GM12878 (cell line): ENCODE measurements around the gene ITPR2. TPM values are rescaled to one million over a fixed set of nuclear protein-coding genes. Genes with fewer than 3 reads are reported as not detected.

Experiments used
- ATAC-seq: fragments of 200-7000 bp; cut with Tn5 transposase; 3 replicates; pipeline ENCODE4 v1.9.1; 2020; ENCODE audit warnings: mild to moderate bottlenecking, moderate library complexity
- BruUV-seq: library from RNA; stranded (reverse); fragments of 400-500 nt; replicated peaks from 2 replicates; lab custom pipeline; 2021; lab: Mats Ljungman, UMichigan
- CTCF ChIA-PET: fragments of 300-600 bp; sonication (Branson Sonifier 250); formaldehyde crosslinking; extraction: SDS; loops from one replicate; lab custom pipeline; 2021; ENCODE audit warnings: inconsistent platforms; lab: Yijun Ruan, JAX
- POLR2A ChIA-PET: fragments of 350-600 bp; formaldehyde crosslinking; extraction: SDS; loops from one replicate; lab custom pipeline; 2021; ENCODE audit warnings: inconsistent platforms; lab: Charles Lee
- RAD21 ChIA-PET: fragments of 300-600 bp; sonication (Branson Sonifier 250); formaldehyde crosslinking; loops from one replicate; lab custom pipeline; 2023; ENCODE audit warnings: antibody characterized with exemption; ENCODE audit not compliant: unreplicated experiment; lab: Charles Lee
- SMC1A ChIA-PET: fragments of 300-600 bp; sonication (Branson Sonifier 250); formaldehyde crosslinking; loops from one replicate; lab custom pipeline; 2023; ENCODE audit not compliant: unreplicated experiment, uncharacterized antibody; lab: Charles Lee
- DNase-seq: peaks from one replicate; pipeline ENCODE4 v3.0.0-alpha.2; 2011; ENCODE audit warnings: low read depth, low spot score
- FAIRE-seq: peaks from 3 replicates; lab custom pipeline; 2011; peaks lifted over from hg19 to GRCh38; lab: Jason Lieb, UNC
- H2AFZ ChIP-seq: 2 replicates; pipeline ENCODE4 v1.6.0; 2011; ENCODE audit warnings: low read depth, low read length, control low read depth; ENCODE audit not compliant: control insufficient read depth
- H3K27ac ChIP-seq: 2 replicates; pipeline ENCODE4 v1.5.1; 2011; ENCODE audit warnings: control low read depth; ENCODE audit not compliant: control insufficient read depth, insufficient read depth
- H3K27me3 ChIP-seq, 2 experiments: replicated peaks in 1 of 2; 2 replicates each; pipeline versions ENCODE4 v1.6.0 to v1.6.1; 2011; ENCODE audit warnings: low read length in 1 of 2; ENCODE audit not compliant: control insufficient read depth in 2 of 2, insufficient read depth in 2 of 2
- H3K36me3 ChIP-seq, 2 experiments: 2 replicates each; pipeline ENCODE4 v1.5.1; 2011; ENCODE audit warnings: low read length in 1 of 2; ENCODE audit not compliant: control insufficient read depth in 2 of 2, insufficient read depth in 2 of 2
- H3K4me1 ChIP-seq: 2 replicates; pipeline ENCODE4 v1.6.1; 2011; ENCODE audit warnings: mild to moderate bottlenecking, low read length, moderate library complexity, mixed read lengths; ENCODE audit not compliant: control insufficient read depth, insufficient read depth
- H3K4me2 ChIP-seq: 2 replicates; pipeline ENCODE4 v1.6.0; 2011; ENCODE audit warnings: control low read depth; ENCODE audit not compliant: control insufficient read depth, insufficient read depth
- H3K4me3 ChIP-seq: fragments of 200-600 bp; sonication (generic); 2 replicates; pipeline ENCODE4 v1.5.1; 2016
- H3K79me2 ChIP-seq: 2 replicates; pipeline ENCODE4 v1.6.0; 2011; ENCODE audit warnings: low read length; ENCODE audit not compliant: control insufficient read depth, insufficient read depth
- H3K9ac ChIP-seq: 2 replicates; pipeline ENCODE4 v1.8.0; 2011; ENCODE audit warnings: low read length, control low read depth, mixed read lengths; ENCODE audit not compliant: control insufficient read depth, insufficient read depth
- H3K9me3 ChIP-seq: replicated peaks from 3 replicates; pipeline ENCODE4 v1.5.1; 2011; ENCODE audit warnings: mild to moderate bottlenecking, low read length; ENCODE audit not compliant: control insufficient read depth, insufficient read depth
- H4K20me1 ChIP-seq: 2 replicates; pipeline ENCODE4 v1.6.0; 2011; ENCODE audit not compliant: control insufficient read depth, insufficient read depth
- CREB1 ChIP-seq: IDR thresholded peaks from 2 replicates; pipeline ENCODE4 v1.6.1; 2012; ENCODE audit warnings: low read depth, mild to moderate bottlenecking, inconsistent platforms
- ESRRA ChIP-seq: IDR thresholded peaks from 2 replicates; pipeline ENCODE4 v1.6.1; 2012; ENCODE audit warnings: mild to moderate bottlenecking, low read length, improper control_type of control experiment
- EZH2 ChIP-seq: IDR thresholded peaks from 2 replicates; pipeline ENCODE4 v1.6.1; 2012; ENCODE audit warnings: low read depth, mild to moderate bottlenecking, control low read depth, inconsistent platforms, low read length, borderline replicate concordance; ENCODE audit not compliant: control insufficient read depth
- JUNB ChIP-seq: IDR thresholded peaks from 2 replicates; pipeline ENCODE4 v1.6.1; 2016; ENCODE audit warnings: antibody characterized with exemption, mild to moderate bottlenecking
- RFX5 ChIP-seq: IDR thresholded peaks from 2 replicates; pipeline ENCODE4 v1.6.1; 2011; ENCODE audit warnings: low read depth, low read length, improper control_type of control experiment
- SUPT20H ChIP-seq: IDR thresholded peaks from 2 replicates; pipeline ENCODE4 v1.6.1; 2011; ENCODE audit warnings: low read depth, mild to moderate bottlenecking, low read length, moderate library complexity, borderline replicate concordance; ENCODE audit not compliant: control insufficient read depth
- TAF1 ChIP-seq: IDR thresholded peaks from 2 replicates; pipeline ENCODE4 v1.6.1; 2011; ENCODE audit warnings: mild to moderate bottlenecking, low read depth, low read length, borderline replicate concordance
- TCF12 ChIP-seq: IDR thresholded peaks from 2 replicates; pipeline ENCODE4 v1.6.1; 2011; ENCODE audit warnings: low read depth, mild to moderate bottlenecking, low read length
- ZNF384 ChIP-seq: IDR thresholded peaks from 2 replicates; pipeline ENCODE4 v1.6.1; 2012; ENCODE audit warnings: low read depth, mild to moderate bottlenecking, low read length, improper control_type of control experiment, borderline replicate concordance
- WGBS: methylation state at CpG from one replicate; pipeline ENCODE4 v1.1.6; 2016; ENCODE audit warnings: low lambda C conversion rate; ENCODE audit not compliant: insufficient replicate concordance, insufficient coverage; ENCODE audit errors: missing lambda C conversion rate; 5-methylcytosine and 5-hydroxymethylcytosine counted together
- in situ Hi-C: fragments of 300-500 bp; cut with MboI; formaldehyde crosslinking; loops from 9 replicates; pipeline ENCODE4 v1.14.3; 2018; ENCODE audit warnings: mixed read lengths
- intact Hi-C: fragments of 100-400 bp; cut with micrococcal nuclease; formaldehyde crosslinking; loops from one replicate; pipeline ENCODE4 v1.14.2; 2022; ENCODE audit not compliant: unreplicated experiment
- polyA plus RNA-seq, 11 experiments: library from polyadenylated mRNA; depleted of rRNA in 4 of 11; unstranded in 6 of 11; stranded (reverse) in 5 of 11; fragments of >200 nt; fragmentation: Nextera tagmentation in 4 of 11; fragmentation: Illumina TruSeq in 1 of 11; extraction: Ambion mirVana in 4 of 11; extraction: Trizol in 1 of 11; gene quantifications; 1 replicate in 1 of 11; 2 replicates in 10 of 11; pipeline versions ENCODE4 v1.2.1 to v1.2.3, GENCODE V29; 2011 to 2016; ENCODE audit warnings: inconsistent platforms in 2 of 11, missing spikeins in 2 of 11, low read depth in 1 of 11
- total RNA-seq, 4 experiments: library from RNA; depleted of rRNA in 3 of 4; stranded (reverse); fragments of >200 nt in 3 of 4; fragmentation: Illumina TruSeq in 1 of 4; extraction: Trizol in 1 of 4; gene quantifications; 2 replicates each; pipeline versions ENCODE4 v1.2.1 to v1.2.3, GENCODE V29; 2013 to 2021
- TF ChIP-seq, protein P1 (sequence below): fragments of 450-650 bp; IDR thresholded peaks from 2 replicates; pipeline ENCODE4 v1.6.1; 2017; ENCODE audit warnings: mild to moderate bottlenecking, moderate library complexity
- TF ChIP-seq, protein P2 (sequence below): IDR thresholded peaks from 2 replicates; pipeline ENCODE4 v1.6.1; 2011; ENCODE audit warnings: mild to moderate bottlenecking, low read depth, low read length, moderate library complexity; ENCODE audit not compliant: insufficient replicate concordance
- TF ChIP-seq, protein P3 (sequence below): fragments of 450-650 bp; IDR thresholded peaks from 2 replicates; pipeline ENCODE4 v1.6.1; 2017; ENCODE audit warnings: mild to moderate bottlenecking, moderate library complexity

Gene ITPR2
- total and polyA plus RNA-seq, 10 of the 15 experiments (the other 5 are each of a cell fraction or from before 2014, with no cell fraction given), result 7.5 to 76.2 (median 47.1) TPM

DNA sequence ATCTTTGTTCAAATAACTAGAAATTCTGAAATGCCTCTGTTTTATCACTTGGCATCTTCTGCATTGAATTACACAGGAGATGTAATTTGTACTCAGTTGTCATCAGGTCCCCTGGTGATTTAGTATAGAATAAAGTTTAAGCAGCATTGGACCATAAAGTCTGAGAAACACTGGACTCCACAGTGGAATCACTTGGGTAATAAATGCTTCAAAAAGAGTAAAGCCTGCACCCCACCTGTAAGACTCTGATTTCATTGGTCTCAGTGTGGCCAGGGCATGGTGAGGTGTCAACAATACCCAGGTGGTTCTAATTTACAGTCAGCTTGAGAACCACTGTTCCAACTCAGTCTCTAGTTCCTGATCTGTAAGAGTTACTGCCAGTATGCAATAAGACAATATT is 148.9 kb downstream of the ITPR2 start (continued):
- TF ChIP-seq, protein P1, sequence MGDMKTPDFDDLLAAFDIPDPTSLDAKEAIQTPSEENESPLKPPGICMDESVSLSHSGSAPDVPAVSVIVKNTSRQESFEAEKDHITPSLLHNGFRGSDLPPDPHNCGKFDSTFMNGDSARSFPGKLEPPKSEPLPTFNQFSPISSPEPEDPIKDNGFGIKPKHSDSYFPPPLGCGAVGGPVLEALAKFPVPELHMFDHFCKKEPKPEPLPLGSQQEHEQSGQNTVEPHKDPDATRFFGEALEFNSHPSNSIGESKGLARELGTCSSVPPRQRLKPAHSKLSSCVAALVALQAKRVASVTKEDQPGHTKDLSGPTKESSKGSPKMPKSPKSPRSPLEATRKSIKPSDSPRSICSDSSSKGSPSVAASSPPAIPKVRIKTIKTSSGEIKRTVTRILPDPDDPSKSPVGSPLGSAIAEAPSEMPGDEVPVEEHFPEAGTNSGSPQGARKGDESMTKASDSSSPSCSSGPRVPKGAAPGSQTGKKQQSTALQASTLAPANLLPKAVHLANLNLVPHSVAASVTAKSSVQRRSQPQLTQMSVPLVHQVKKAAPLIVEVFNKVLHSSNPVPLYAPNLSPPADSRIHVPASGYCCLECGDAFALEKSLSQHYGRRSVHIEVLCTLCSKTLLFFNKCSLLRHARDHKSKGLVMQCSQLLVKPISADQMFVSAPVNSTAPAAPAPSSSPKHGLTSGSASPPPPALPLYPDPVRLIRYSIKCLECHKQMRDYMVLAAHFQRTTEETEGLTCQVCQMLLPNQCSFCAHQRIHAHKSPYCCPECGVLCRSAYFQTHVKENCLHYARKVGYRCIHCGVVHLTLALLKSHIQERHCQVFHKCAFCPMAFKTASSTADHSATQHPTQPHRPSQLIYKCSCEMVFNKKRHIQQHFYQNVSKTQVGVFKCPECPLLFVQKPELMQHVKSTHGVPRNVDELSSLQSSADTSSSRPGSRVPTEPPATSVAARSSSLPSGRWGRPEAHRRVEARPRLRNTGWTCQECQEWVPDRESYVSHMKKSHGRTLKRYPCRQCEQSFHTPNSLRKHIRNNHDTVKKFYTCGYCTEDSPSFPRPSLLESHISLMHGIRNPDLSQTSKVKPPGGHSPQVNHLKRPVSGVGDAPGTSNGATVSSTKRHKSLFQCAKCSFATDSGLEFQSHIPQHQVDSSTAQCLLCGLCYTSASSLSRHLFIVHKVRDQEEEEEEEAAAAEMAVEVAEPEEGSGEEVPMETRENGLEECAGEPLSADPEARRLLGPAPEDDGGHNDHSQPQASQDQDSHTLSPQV, result no peak
- no peak for TF ChIP-seq ZNF384
- no peak for TF ChIP-seq TAF1
- TF ChIP-seq CREB1, result no peak
- no peak for TF ChIP-seq EZH2
- TF ChIP-seq SUPT20H, result no peak

DNA sequence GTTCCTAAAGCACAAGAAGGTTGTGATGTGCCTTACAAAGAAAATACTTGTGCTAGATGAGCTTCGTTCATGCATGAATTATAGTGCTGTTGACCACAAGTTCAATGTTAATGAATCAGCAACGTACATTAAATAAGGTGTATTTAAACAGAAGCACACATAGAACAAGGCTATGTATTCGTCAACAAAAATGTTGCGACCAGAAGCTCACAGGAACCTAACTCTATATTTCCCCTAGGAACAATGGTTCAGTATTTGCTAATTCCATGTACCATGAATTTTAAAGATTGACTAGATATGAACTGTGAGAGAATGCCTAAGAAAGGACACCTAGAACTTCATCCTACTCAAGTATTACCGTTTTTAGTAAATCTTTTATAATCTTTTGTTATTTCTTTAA is 149.6 kb downstream of the ITPR2 start:
- ChIA-PET CTCF (interaction anchor here (0.9 to 1.2 kb wide), 3 partner anchors 12 to 586 kb away, joined by 3 read pairs; no protein-coding TSS in a partner anchor), POLR2A (no interaction called here), SMC1A (interaction anchor here (1.1 to 1.7 kb wide), 3 partner anchors 9 to 18 kb away, joined by 3 to 6 read pairs (median 5); no protein-coding TSS in a partner anchor), RAD21 (no interaction called here)
- DNase-seq (no peak), FAIRE-seq (no peak), ATAC-seq (no peak)
- BruUV-seq, result no TSS peak
- Histone ChIP-seq H4K20me1 (no peaks in the 10 kb centered on the region), H3K27ac (no peak overlapping the region), H3K36me3 (peaks cover 1 to 25% of the 10 kb centered on the region in 2 experiments), H3K4me3 (no peak overlapping the region), H3K79me2 (no peaks in the 10 kb centered on the region), H3K4me1 (no peaks in the 10 kb centered on the region), H3K4me2 (no peak overlapping the region), H3K9ac (no peak overlapping the region), H3K27me3 (no peaks in the 10 kb centered on the region), H3K9me3 (no peaks in the 10 kb centered on the region; the same call in 2 of the 3 replicates), H2AFZ (no peak overlapping the region)
- in situ Hi-C loops (no loop called here), intact Hi-C loops (no loop called here)
- 93% methylated on average over 5 of the region's 5 CpGs for WGBS
- no peak for TF ChIP-seq RFX5
- TF ChIP-seq, protein P2, sequence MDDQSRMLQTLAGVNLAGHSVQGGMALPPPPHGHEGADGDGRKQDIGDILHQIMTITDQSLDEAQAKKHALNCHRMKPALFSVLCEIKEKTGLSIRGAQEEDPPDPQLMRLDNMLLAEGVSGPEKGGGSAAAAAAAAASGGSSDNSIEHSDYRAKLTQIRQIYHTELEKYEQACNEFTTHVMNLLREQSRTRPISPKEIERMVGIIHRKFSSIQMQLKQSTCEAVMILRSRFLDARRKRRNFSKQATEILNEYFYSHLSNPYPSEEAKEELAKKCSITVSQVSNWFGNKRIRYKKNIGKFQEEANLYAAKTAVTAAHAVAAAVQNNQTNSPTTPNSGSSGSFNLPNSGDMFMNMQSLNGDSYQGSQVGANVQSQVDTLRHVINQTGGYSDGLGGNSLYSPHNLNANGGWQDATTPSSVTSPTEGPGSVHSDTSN, result no peak
- TF ChIP-seq, protein P3, sequence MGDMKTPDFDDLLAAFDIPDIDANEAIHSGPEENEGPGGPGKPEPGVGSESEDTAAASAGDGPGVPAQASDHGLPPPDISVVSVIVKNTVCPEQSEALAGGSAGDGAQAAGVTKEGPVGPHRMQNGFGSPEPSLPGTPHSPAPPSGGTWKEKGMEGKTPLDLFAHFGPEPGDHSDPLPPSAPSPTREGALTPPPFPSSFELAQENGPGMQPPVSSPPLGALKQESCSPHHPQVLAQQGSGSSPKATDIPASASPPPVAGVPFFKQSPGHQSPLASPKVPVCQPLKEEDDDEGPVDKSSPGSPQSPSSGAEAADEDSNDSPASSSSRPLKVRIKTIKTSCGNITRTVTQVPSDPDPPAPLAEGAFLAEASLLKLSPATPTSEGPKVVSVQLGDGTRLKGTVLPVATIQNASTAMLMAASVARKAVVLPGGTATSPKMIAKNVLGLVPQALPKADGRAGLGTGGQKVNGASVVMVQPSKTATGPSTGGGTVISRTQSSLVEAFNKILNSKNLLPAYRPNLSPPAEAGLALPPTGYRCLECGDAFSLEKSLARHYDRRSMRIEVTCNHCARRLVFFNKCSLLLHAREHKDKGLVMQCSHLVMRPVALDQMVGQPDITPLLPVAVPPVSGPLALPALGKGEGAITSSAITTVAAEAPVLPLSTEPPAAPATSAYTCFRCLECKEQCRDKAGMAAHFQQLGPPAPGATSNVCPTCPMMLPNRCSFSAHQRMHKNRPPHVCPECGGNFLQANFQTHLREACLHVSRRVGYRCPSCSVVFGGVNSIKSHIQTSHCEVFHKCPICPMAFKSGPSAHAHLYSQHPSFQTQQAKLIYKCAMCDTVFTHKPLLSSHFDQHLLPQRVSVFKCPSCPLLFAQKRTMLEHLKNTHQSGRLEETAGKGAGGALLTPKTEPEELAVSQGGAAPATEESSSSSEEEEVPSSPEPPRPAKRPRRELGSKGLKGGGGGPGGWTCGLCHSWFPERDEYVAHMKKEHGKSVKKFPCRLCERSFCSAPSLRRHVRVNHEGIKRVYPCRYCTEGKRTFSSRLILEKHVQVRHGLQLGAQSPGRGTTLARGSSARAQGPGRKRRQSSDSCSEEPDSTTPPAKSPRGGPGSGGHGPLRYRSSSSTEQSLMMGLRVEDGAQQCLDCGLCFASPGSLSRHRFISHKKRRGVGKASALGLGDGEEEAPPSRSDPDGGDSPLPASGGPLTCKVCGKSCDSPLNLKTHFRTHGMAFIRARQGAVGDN, result no peak
- no peak for TF ChIP-seq JUNB
- no peak for TF ChIP-seq TCF12
- TF ChIP-seq ESRRA, result no peak
